Activated CD4-positive, alpha-beta memory T cell treated with anti-CD3 and anti-CD28 coated beads for 36 hours (primary cell): ENCODE data around the gene IGF1R. TPM values are rescaled to one million over a fixed set of nuclear protein-coding genes. Genes with fewer than 3 reads are reported as not detected.

Experiments used
- CTCF ChIA-PET: fragments of 350-600 bp; sonication (Branson Sonifier 250); formaldehyde crosslinking; loops from one replicate; lab custom pipeline; 2021; ENCODE audit warnings: antibody characterized with exemption, inconsistent platforms; lab: Charles Lee
- POLR2A ChIA-PET: fragments of 350-600 bp; sonication (Branson Sonifier 250); formaldehyde crosslinking; loops from one replicate; lab custom pipeline; 2021; ENCODE audit warnings: antibody characterized with exemption; lab: Charles Lee
- DNase-seq: peaks from one replicate; pipeline ENCODE4 v3.0.0-alpha.2; 2020
- H3K27ac Mint-ChIP-seq: one replicate; pipeline ENCODE4 v1.8.0; 2021; ENCODE audit warnings: mixed read lengths
- H3K27me3 Mint-ChIP-seq: one replicate; pipeline ENCODE4 v1.8.0; 2021; ENCODE audit warnings: mixed read lengths
- H3K36me3 Mint-ChIP-seq: one replicate; pipeline ENCODE4 v1.8.0; 2021; ENCODE audit warnings: mixed read lengths
- H3K4me1 Mint-ChIP-seq: one replicate; pipeline ENCODE4 v1.8.0; 2021; ENCODE audit warnings: low read depth, mixed read lengths
- H3K4me3 Mint-ChIP-seq: one replicate; pipeline ENCODE4 v1.8.0; 2021; ENCODE audit warnings: mild to moderate bottlenecking, mixed read lengths
- H3K9me3 Mint-ChIP-seq: one replicate; pipeline ENCODE4 v1.8.0; 2021; ENCODE audit warnings: mixed read lengths
- intact Hi-C: fragments of 100-400 bp; cut with micrococcal nuclease; formaldehyde crosslinking; loops from one replicate; pipeline ENCODE4 v1.15.1; 2023
- total RNA-seq, 2 experiments: library from RNA; stranded (reverse); gene quantifications; one replicate each; pipeline ENCODE4 v1.2.3, GENCODE V29; 2021

The IGF1R gene
- total RNA-seq, 2 experiments from 2014 or later: 13.2 to 14.8 TPM

DNA sequence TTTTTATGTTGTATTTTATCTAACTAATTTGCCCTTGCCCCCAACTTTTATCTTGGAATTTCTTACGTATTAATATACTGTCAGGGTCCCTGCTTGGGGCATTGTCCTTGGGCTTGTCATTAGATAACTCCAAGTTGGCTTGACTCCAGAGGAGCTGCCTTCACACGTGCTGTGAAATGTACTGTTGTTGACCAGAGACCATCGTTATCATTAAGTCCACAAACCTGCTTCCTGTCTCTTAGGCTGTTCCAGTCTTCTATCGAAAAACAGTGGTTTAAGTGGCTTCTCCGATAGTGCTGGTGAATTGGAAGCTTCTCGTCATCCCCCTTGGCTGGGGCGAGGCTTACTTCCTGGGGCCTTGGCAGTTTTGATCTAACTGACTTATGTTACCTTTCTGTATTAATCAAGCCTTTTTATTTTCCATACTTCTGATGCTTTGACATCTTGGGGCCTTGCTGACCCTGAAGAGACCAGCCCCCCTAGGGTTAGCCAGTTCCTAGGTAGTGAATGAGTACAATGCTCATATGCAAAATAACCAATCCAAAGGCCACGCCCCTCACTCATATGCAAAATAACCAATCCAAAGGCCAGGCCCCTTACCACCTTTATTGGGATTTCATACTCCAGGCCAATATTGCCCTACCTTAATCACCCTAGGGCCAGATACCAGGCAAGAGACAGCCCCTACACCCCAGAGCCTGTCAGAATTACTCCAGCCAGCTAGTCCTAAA, 164.5 kb downstream of the IGF1R start:
- intact Hi-C loops: no loop called here
- Mint-ChIP-seq H3K27ac (no peak overlapping the region), H3K9me3 (no peaks in the 10 kb centered on the region), H3K36me3 (peaks cover 2% of the 10 kb centered on the region), H3K27me3 (no peaks in the 10 kb centered on the region), H3K4me3 (no peak overlapping the region), H3K4me1 (no peaks in the 10 kb centered on the region)
- DNase-seq: no peak
- CTCF ChIA-PET: interaction anchor here (0.6 kb wide), 1 partner anchor 160 kb away, joined by 5 read pairs; no protein-coding TSS in a partner anchor
- POLR2A ChIA-PET: no interaction called here

DNA sequence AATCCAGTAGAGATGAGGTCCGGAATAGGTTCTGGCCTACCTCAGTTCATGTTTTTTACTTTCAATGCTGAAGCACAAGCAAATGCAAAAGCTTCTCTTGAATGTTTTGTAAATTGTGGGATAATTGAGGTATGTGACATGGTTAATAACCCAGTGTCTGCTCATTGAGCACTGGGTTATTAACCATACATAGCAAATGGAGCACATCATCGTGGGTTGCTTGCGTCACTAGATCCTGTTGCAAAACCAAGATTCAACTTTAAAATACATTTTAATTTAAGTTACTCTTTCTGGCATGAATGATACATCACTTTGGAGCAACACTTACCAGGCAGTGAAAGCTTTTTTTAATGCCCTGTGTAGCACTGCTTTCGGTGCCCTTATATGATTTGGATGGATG, 165.6 kb downstream of the IGF1R start:
- H3K4me1 Mint-ChIP-seq: no peaks in the 10 kb centered on the region
- H3K4me3 Mint-ChIP-seq: no peak overlapping the region
- DNase-seq: no peak
- intact Hi-C loops: no loop called here
- ChIA-PET CTCF (interaction anchor here (1.5 kb wide), 1 partner anchor 10 kb away, joined by 3 read pairs; no protein-coding TSS in a partner anchor), POLR2A (no interaction called here)
- H3K9me3 Mint-ChIP-seq: no peaks in the 10 kb centered on the region
- no peak overlapping the region for H3K27ac Mint-ChIP-seq
- H3K36me3 Mint-ChIP-seq: peaks cover 2% of the 10 kb centered on the region
- no peaks in the 10 kb centered on the region for H3K27me3 Mint-ChIP-seq

DNA sequence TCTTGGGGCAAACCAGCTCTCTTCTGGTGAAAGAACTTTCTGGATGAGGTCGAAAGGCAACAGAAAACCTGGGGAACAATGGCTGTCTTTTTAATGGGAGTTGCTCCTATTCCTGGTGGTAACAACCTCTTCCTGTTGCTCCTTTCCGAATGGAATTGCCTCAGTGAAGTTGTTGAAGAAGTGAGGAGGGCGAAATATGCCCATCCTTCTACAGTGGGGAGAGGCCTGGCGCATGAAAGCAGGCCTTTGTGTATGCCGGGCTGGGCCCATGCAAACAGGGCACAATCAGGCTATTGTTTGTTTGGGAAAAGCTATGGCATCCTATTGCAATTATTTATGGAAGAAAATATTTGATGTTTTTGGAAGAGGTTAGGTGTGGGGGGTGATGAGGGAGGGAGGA, 166.9 kb downstream of the IGF1R start:
- Mint-ChIP-seq H3K36me3 (peaks cover 4% of the 10 kb centered on the region), H3K4me3 (no peak overlapping the region), H3K4me1 (no peaks in the 10 kb centered on the region), H3K27ac (no peak overlapping the region), H3K9me3 (peaks cover 2% of the 10 kb centered on the region), H3K27me3 (no peaks in the 10 kb centered on the region)
- intact Hi-C loops: no loop called here
- ChIA-PET POLR2A (no interaction called here), CTCF (interaction anchor here (1.0 to 1.5 kb wide), 2 partner anchors 11 to 66 kb away, joined by 3 read pairs; no protein-coding TSS in a partner anchor)
- DNase-seq: no peak

DNA sequence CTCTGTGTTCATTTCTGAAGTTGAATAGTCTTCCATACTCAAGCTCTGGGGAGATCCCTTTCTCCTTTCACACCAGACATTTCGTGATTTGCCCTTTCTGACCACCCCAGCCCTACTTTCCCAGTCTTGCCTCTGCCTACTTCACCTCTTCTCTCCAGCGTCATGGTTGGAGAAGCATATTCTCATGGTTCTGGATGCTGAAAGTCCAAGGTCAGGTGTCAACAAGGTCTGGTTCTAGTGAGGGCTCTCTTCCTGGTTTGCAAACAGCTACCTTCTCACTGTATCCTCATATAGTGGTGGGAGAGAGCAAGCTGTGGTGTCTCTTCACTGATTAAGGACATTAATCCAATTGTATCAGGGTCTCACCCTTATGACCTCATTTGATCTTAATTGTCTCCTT, 169.4 kb downstream of the IGF1R start:
- Mint-ChIP-seq H3K4me3 (no peak overlapping the region), H3K27ac (no peak overlapping the region), H3K4me1 (no peaks in the 10 kb centered on the region), H3K27me3 (no peaks in the 10 kb centered on the region), H3K36me3 (peaks cover 9% of the 10 kb centered on the region), H3K9me3 (peaks cover 5% of the 10 kb centered on the region)
- ChIA-PET POLR2A (no interaction called here), CTCF (no interaction called here)
- no peak for DNase-seq
- intact Hi-C loops: no loop called here

DNA sequence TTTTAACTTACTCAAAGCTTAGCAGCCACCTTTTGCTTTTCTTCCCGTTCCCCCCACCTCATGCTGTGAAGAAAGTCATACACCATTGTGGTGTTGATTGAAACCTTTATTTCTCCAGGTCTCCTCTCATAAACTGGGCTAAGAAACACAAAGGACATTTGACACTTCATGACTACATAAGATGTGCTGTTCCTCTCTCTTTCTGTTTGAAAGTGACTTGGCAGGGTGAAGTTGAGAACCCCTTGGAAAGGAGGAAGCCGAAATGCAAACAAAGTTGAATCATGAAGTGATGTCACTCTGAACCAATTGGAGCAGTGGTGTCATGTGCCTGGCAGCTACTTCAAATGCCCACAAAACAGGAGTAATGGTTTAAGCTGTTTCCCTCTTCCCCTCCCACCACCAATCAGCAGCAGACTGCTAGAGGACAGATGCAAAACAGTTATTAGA, 174.7 kb downstream of the IGF1R start:
- DNase-seq: peak; percentile 17
- POLR2A ChIA-PET: no interaction called here
- no peaks in the 10 kb centered on the region for H3K27me3 Mint-ChIP-seq
- H3K36me3 Mint-ChIP-seq: peaks cover 21% of the 10 kb centered on the region
- no peak overlapping the region for H3K4me3 Mint-ChIP-seq
- H3K27ac Mint-ChIP-seq: no peak overlapping the region
- H3K9me3 Mint-ChIP-seq: peaks cover 35% of the 10 kb centered on the region
- CTCF ChIA-PET: interaction anchor here (0.6 to 1.2 kb wide), 2 partner anchors 203 to 254 kb away, joined by 3 read pairs; no protein-coding TSS in a partner anchor
- peaks cover 4% of the 10 kb centered on the region for H3K4me1 Mint-ChIP-seq
- intact Hi-C loops: no loop called here

DNA sequence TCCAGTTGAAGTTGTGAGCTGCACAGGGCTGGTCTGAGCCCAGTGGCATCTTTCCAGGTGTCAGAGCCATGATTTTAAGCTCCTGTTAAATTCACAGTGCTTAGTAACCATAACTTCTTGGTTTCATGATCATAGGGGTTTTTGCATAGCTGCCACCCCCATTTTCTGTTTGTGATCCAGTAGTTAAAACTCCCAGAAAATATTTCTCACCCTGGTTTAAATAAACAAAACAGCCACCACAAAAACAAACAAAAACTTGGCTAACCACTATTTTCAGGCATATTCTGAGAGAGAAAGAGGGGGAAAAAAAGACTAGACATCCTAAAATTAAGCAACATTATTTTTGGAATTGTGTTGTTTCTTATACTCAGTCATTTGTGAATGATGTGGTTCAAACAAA, 175.3 kb downstream of the IGF1R start:
- ChIA-PET POLR2A (no interaction called here), CTCF (no interaction called here)
- intact Hi-C loops: no loop called here
- no peak overlapping the region for H3K27ac Mint-ChIP-seq
- no peak for DNase-seq
- H3K4me1 Mint-ChIP-seq: peaks cover 4% of the 10 kb centered on the region
- no peaks in the 10 kb centered on the region for H3K27me3 Mint-ChIP-seq
- H3K4me3 Mint-ChIP-seq: no peak overlapping the region
- H3K9me3 Mint-ChIP-seq: peaks cover 40% of the 10 kb centered on the region
- H3K36me3 Mint-ChIP-seq: peaks cover 25% of the 10 kb centered on the region

DNA sequence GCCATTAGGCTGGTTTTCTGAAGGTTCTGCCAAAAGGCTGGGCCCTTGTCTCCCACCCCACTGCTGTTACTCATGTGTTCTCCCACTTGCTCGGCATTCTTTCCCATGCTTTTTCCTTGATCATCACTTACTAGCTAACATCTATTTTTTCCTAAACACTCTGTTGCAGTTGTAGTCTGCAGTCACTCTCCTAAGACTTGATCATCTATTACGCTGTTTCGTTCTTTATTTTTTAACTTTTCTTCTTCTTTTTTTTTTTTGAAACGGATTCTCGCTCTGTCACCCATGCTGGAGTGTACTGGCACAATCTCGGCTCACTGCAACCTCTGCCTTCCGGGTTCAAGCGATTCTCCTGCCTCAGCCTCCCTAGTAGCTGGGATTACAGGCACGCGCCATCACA, 176.3 kb downstream of the IGF1R start:
- H3K36me3 Mint-ChIP-seq: peaks cover 30% of the 10 kb centered on the region

DNA sequence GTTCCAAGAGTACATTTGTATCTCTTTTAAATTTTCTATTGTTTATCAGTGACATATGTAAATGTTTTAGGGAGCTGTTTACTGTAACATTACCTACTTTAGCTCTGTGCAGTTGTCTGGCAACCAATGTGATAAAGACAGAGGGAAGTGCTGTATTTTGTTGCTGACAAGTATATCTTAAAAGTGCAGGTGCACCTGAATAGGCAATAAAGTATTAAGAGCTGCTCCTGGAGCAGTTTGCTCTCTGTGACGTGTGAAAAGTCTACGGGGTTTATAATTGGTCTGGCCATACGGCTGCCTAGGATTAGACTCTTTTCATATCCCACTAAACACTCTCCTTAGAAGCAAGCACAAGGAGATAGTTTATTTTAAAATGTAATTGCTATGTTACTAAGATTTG, 178.3 kb downstream of the IGF1R start:
- peaks cover 41% of the 10 kb centered on the region for H3K36me3 Mint-ChIP-seq
- peaks cover 59% of the 10 kb centered on the region for H3K9me3 Mint-ChIP-seq
- no peak for DNase-seq
- CTCF ChIA-PET: no interaction called here
- H3K4me1 Mint-ChIP-seq: peaks cover 4% of the 10 kb centered on the region
- H3K4me3 Mint-ChIP-seq: no peak overlapping the region
- intact Hi-C loops: no loop called here
- no peak overlapping the region for H3K27ac Mint-ChIP-seq
- POLR2A ChIA-PET: no interaction called here
- peaks cover 2% of the 10 kb centered on the region for H3K27me3 Mint-ChIP-seq

More for the DNA sequence above, 176.3 kb downstream of the IGF1R start:
- intact Hi-C loops: no loop called here
- Mint-ChIP-seq H3K4me3 (no peak overlapping the region), H3K4me1 (peaks cover 4% of the 10 kb centered on the region), H3K27me3 (no peaks in the 10 kb centered on the region), H3K9me3 (peaks cover 45% of the 10 kb centered on the region), H3K27ac (no peak overlapping the region)
- ChIA-PET CTCF (no interaction called here), POLR2A (no interaction called here)
- DNase-seq: no peak

DNA sequence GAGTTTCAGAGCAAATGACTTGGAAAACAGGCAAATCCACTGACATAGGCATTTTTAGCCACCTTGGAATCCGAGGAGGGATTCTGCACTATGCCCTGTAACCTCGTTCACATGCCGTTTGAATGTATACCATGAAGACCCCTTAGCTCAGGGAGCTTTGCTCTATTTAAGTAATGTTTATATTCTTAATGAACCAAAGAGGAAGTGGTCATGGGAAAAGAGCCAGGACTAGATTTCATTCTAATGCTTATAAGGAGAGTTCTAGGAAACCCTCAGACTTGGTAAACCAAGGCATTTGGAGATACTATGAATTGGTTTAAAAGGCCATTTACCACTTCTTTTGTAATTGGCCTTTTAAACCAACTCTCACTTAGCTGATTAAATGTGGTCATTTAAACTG, 178.9 kb downstream of the IGF1R start:
- intact Hi-C loops: no loop called here
- H3K36me3 Mint-ChIP-seq: peaks cover 44% of the 10 kb centered on the region
- H3K27me3 Mint-ChIP-seq: peaks cover 2% of the 10 kb centered on the region
- CTCF ChIA-PET: no interaction called here
- no peak for DNase-seq
- H3K4me3 Mint-ChIP-seq: no peak overlapping the region
- H3K9me3 Mint-ChIP-seq: peaks cover 65% of the 10 kb centered on the region
- POLR2A ChIA-PET: no interaction called here
- peaks cover 4% of the 10 kb centered on the region for H3K4me1 Mint-ChIP-seq
- no peak overlapping the region for H3K27ac Mint-ChIP-seq

DNA sequence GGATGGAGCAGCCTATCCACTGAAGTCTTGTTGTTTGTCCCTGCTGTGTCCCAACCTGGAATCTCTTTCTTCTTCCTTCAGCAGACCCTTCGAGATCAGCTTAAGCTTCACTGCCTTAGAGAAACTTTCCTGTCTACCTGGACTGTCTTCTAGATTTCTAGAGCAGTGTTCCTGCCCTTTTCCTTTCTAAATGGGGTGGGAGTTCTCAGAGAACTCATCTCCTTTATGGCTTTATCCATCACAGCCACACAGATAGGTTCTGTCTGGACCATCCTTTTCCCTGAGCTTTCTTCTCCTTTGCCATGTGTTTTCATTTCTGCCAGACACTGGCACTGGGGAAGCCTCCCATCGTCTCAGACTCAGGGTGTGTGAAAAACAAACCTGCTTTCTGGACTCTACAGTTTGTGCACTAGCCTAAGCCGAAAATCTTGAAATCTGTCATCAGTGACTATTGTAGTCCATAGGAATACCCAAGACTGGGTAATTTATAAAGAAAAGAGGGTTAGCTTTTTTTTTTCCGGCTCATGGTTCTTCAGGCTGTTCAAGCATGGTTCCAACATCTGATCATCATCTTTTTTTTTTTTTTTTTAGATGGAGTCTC, 181.8 kb downstream of the IGF1R start:
- H3K4me1 Mint-ChIP-seq: no peaks in the 10 kb centered on the region
- H3K27ac Mint-ChIP-seq: no peak overlapping the region
- H3K27me3 Mint-ChIP-seq: peaks cover 2% of the 10 kb centered on the region
- peaks cover 45% of the 10 kb centered on the region for H3K36me3 Mint-ChIP-seq
- ChIA-PET CTCF (no interaction called here), POLR2A (no interaction called here)
- H3K4me3 Mint-ChIP-seq: no peak overlapping the region
- peaks cover 72% of the 10 kb centered on the region for H3K9me3 Mint-ChIP-seq
- intact Hi-C loops: no loop called here
- no peak for DNase-seq

DNA sequence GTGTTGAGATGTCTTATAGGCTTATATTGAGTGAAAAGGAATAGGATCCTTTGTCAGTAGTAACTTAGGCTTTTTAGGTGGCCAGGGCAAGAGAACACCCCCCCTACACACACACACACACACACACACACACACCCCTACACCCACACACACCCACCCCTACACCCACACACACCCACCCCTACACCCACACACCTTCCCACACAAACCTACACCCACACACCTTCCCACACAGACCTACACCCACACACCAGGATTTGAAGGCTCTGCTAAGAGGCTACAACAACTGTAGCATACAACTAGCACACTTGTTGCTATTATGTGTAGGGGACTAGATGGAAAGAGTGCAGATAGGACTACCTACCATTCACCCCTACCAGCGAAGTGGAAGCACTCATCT, 186.6 kb downstream of the IGF1R start:
- CTCF ChIA-PET: no interaction called here
- H3K27ac Mint-ChIP-seq: no peak overlapping the region
- no peaks in the 10 kb centered on the region for H3K4me1 Mint-ChIP-seq
- POLR2A ChIA-PET: no interaction called here
- intact Hi-C loops: no loop called here
- peaks cover 2% of the 10 kb centered on the region for H3K27me3 Mint-ChIP-seq
- DNase-seq: no peak
- H3K9me3 Mint-ChIP-seq: peaks cover 37% of the 10 kb centered on the region
- no peak overlapping the region for H3K4me3 Mint-ChIP-seq
- peaks cover 29% of the 10 kb centered on the region for H3K36me3 Mint-ChIP-seq

DNA sequence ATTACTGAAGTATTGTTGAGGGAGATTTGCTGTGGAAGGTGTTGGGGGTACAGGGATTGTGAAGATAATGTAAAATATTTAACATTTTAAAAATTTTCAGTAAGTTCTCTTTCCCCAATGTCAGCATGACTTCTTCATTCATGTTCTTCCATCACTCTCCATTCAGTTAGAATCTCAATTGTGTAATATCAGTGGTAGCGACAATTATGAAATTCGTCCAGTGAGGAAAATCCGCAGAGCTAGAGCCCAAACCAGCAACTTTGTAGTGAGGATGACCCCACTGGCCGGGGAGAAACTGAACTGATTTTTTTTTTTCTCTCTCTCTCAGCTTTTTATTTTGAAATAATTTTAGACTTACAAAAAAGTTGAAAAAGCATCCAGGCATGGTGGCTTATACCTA, 187.5 kb downstream of the IGF1R start:
- Mint-ChIP-seq H3K27ac (no peak overlapping the region), H3K4me1 (peaks cover under 1% of the 10 kb centered on the region), H3K9me3 (peaks cover 29% of the 10 kb centered on the region), H3K27me3 (peaks cover 2% of the 10 kb centered on the region), H3K4me3 (no peak overlapping the region), H3K36me3 (peaks cover 21% of the 10 kb centered on the region)
- no peak for DNase-seq
- CTCF ChIA-PET: no interaction called here
- intact Hi-C loops: no loop called here
- POLR2A ChIA-PET: interaction anchor here (0.6 kb wide), 1 partner anchor 1353 kb away, joined by 5 read pairs; no protein-coding TSS in a partner anchor
